Smooth muscle cell (in vitro differentiated cells): Measurements from ENCODE around the gene ADAM22. TPM values are rescaled to one million over a fixed set of nuclear protein-coding genes. Genes with fewer than 3 reads are reported as not detected.

Experiments
- DNase-seq: peaks from one replicate; lab custom pipeline; 2025; ENCODE audit not compliant: unreplicated experiment; lab: John Stamatoyannopoulos, UW
- H2AFZ ChIP-seq: fragments of 200-600 bp; sonication (generic); 2 replicates; pipeline ENCODE4 v1.6.0; 2016; ENCODE audit warnings: antibody characterized with exemption, low read depth, mild to moderate bottlenecking
- H3F3A ChIP-seq: fragments of 200-600 bp; sonication (generic); 2 replicates; pipeline ENCODE4 v1.6.0; 2017; ENCODE audit warnings: antibody characterized with exemption, low read depth
- H3K27ac ChIP-seq: fragments of 200-600 bp; sonication (generic); 2 replicates; pipeline ENCODE4 v1.5.1; 2016; ENCODE audit warnings: low read depth, mild to moderate bottlenecking
- H3K27me3 ChIP-seq: fragments of 200-600 bp; sonication (generic); 2 replicates; pipeline ENCODE4 v1.6.1; 2016; ENCODE audit warnings: low read depth, mild to moderate bottlenecking
- H3K36me3 ChIP-seq: fragments of 200-600 bp; sonication (generic); 2 replicates; pipeline ENCODE4 v1.5.1; 2016; ENCODE audit warnings: low read depth
- H3K4me1 ChIP-seq: fragments of 200-600 bp; sonication (generic); 2 replicates; pipeline ENCODE4 v1.5.1; 2016; ENCODE audit warnings: low read depth
- H3K4me2 ChIP-seq: fragments of 200-600 bp; sonication (generic); 2 replicates; pipeline ENCODE4 v1.6.0; 2016; ENCODE audit warnings: mild to moderate bottlenecking
- H3K4me3 ChIP-seq: fragments of 200-600 bp; sonication (generic); 2 replicates; pipeline ENCODE4 v1.5.1; 2016; ENCODE audit warnings: mild to moderate bottlenecking
- H3K79me2 ChIP-seq: fragments of 200-600 bp; sonication (generic); 2 replicates; pipeline ENCODE4 v1.6.0; 2016; ENCODE audit warnings: low read depth, mild to moderate bottlenecking
- H3K9ac ChIP-seq: fragments of 200-600 bp; sonication (generic); 2 replicates; pipeline ENCODE4 v1.6.0; 2016; ENCODE audit warnings: low read depth
- H3K9me3 ChIP-seq: fragments of 200-600 bp; sonication (generic); replicated peaks from 2 replicates; pipeline ENCODE4 v1.5.1; 2016; ENCODE audit warnings: low read depth
- H4K20me1 ChIP-seq: fragments of 200-600 bp; sonication (generic); 2 replicates; pipeline ENCODE4 v1.6.0; 2016; ENCODE audit warnings: low read depth
- WGBS: methylation state at CpG from one replicate; pipeline ENCODE4 v1.1.7; 2016; ENCODE audit warnings: low lambda C conversion rate; 5-methylcytosine and 5-hydroxymethylcytosine counted together
- polyA plus RNA-seq: library from polyadenylated mRNA; unstranded; fragments of >200 nt; fragmentation: Nextera tagmentation; extraction: Ambion mirVana; gene quantifications from 2 replicates; pipeline ENCODE4 v1.2.1, GENCODE V29; 2016
- total RNA-seq: library from RNA; depleted of rRNA; stranded (reverse); fragments of >200 nt; gene quantifications from 2 replicates; pipeline ENCODE4 v1.2.3, GENCODE V29; 2014
- TF ChIP-seq, protein P1 (sequence below): fragments of 200-600 bp; sonication (generic); IDR thresholded peaks from 2 replicates; pipeline ENCODE4 v1.5.1; 2017; ENCODE audit warnings: borderline replicate concordance, mild to moderate bottlenecking, antibody characterized with exemption; ENCODE audit not compliant: insufficient read depth, poor library complexity, severe bottlenecking

The ADAM22 gene
- total and polyA plus RNA-seq, 2 experiments from 2014 or later: 0.10 to 0.22 TPM

DNA sequence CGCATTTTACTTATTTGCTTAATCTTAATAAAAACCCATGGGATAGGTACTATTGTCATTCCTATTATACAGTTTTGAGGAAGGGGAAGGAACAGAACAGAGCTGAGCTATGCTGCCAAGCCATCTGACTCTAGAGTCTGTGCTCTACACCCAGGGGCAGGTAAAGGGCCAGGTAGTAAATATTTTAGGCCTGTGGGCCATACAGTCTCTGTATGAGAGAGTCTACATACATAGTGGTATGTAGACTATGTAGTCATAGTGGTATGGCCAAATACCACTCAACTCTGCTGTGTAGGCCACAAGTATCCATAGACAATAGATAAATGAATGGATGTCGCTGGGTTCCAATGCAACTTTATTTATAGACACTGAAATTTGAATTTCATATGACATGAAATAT is 289.2 kb downstream of the ADAM22 start:
- TF ChIP-seq, protein P1, sequence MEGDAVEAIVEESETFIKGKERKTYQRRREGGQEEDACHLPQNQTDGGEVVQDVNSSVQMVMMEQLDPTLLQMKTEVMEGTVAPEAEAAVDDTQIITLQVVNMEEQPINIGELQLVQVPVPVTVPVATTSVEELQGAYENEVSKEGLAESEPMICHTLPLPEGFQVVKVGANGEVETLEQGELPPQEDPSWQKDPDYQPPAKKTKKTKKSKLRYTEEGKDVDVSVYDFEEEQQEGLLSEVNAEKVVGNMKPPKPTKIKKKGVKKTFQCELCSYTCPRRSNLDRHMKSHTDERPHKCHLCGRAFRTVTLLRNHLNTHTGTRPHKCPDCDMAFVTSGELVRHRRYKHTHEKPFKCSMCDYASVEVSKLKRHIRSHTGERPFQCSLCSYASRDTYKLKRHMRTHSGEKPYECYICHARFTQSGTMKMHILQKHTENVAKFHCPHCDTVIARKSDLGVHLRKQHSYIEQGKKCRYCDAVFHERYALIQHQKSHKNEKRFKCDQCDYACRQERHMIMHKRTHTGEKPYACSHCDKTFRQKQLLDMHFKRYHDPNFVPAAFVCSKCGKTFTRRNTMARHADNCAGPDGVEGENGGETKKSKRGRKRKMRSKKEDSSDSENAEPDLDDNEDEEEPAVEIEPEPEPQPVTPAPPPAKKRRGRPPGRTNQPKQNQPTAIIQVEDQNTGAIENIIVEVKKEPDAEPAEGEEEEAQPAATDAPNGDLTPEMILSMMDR: no peak
- Histone ChIP-seq H3K27me3 (no peaks in the 10 kb centered on the region), H3K4me2 (no peak overlapping the region), H3K4me1 (peaks cover 8% of the 10 kb centered on the region), H2AFZ (no peak overlapping the region), H3K79me2 (peaks cover 14% of the 10 kb centered on the region), H3K9ac (no peak overlapping the region), H3K9me3 (no peaks in the 10 kb centered on the region), H3F3A (no peaks in the 10 kb centered on the region), H3K36me3 (no peaks in the 10 kb centered on the region), H3K27ac (no peak overlapping the region), H3K4me3 (no peak overlapping the region), H4K20me1 (peaks cover 2% of the 10 kb centered on the region)
- DNase-seq: no peak
- 94% methylated on average over 2 of the region's 2 CpGs for WGBS

DNA sequence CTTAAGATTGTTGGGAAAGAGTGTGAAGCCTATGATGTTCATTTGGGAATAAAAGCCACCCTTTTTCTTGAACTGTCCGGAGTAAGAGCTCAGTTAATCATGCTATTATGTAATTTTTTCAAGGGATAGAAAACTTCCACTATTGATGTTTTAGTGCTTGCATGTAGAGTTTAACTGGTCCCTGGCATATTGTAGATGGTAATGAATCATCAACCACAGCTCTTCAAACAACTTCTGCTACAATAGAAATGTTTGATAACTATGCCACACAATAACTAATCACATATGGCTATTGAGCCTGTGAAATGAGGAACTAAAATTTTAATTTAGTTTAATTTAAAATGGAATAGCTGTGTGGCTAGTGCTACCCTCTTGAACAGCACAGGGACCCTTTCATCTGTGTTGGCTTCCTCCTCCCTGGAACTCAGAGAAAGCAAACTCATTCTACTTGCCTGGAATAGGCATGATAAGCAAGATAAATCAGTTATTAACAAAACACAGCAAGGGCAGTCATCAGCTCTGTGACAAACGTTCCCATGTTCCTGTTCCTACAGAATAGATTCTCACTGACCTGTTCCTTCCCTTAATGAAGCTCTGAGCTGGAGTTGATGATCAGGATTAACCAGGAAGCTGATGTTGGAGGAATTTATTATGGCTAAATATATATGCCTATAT is 290.7 kb downstream of the ADAM22 start:
- peaks cover under 1% of the 10 kb centered on the region for H3K79me2 ChIP-seq
- peaks cover 4% of the 10 kb centered on the region for H3K4me1 ChIP-seq
- no peaks in the 10 kb centered on the region for H3K36me3 ChIP-seq
- no peaks in the 10 kb centered on the region for H3F3A ChIP-seq
- 75% methylated on average over 2 of the region's 2 CpGs for WGBS
- no peak for DNase-seq
- no peaks in the 10 kb centered on the region for H4K20me1 ChIP-seq
- no peaks in the 10 kb centered on the region for H3K27me3 ChIP-seq
- no peak overlapping the region for H3K27ac ChIP-seq
- TF ChIP-seq, protein P1: no peak
- H2AFZ ChIP-seq: no peak overlapping the region
- H3K4me3 ChIP-seq: no peak overlapping the region
- H3K4me2 ChIP-seq: no peak overlapping the region
- H3K9me3 ChIP-seq: no peaks in the 10 kb centered on the region
- H3K9ac ChIP-seq: no peak overlapping the region

DNA sequence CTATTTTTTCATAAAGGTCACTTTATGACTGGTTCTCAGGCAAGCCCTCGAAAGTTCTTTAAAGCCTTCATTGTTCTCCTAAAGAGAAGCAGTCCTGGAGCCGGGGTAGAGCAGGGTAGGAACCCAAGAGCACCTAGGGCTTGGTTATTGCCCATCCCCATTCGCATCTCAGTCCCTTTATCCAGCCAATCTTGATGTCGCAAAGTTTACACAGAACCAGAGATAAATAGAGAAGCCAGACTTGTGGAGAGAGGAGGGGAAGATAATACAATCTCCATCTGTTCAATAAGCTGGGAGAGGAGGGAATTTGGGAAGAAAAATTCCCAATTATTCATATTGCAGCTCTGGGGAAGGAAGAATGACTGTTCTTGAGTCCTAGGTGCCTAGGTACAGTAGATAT is 292.1 kb downstream of the ADAM22 start:
- no peaks in the 10 kb centered on the region for H3K4me1 ChIP-seq
- H3K27me3 ChIP-seq: no peaks in the 10 kb centered on the region
- H2AFZ ChIP-seq: no peak overlapping the region
- H3K4me3 ChIP-seq: no peak overlapping the region
- no peak overlapping the region for H3K27ac ChIP-seq
- H3K9me3 ChIP-seq: no peaks in the 10 kb centered on the region
- H3F3A ChIP-seq: no peaks in the 10 kb centered on the region
- H3K36me3 ChIP-seq: no peaks in the 10 kb centered on the region
- no peak overlapping the region for H3K9ac ChIP-seq
- TF ChIP-seq, protein P1: no peak
- no peak overlapping the region for H3K4me2 ChIP-seq
- no peak for DNase-seq
- H4K20me1 ChIP-seq: no peaks in the 10 kb centered on the region
- 91% methylated on average over 4 of the region's 4 CpGs for WGBS
- no peaks in the 10 kb centered on the region for H3K79me2 ChIP-seq

DNA sequence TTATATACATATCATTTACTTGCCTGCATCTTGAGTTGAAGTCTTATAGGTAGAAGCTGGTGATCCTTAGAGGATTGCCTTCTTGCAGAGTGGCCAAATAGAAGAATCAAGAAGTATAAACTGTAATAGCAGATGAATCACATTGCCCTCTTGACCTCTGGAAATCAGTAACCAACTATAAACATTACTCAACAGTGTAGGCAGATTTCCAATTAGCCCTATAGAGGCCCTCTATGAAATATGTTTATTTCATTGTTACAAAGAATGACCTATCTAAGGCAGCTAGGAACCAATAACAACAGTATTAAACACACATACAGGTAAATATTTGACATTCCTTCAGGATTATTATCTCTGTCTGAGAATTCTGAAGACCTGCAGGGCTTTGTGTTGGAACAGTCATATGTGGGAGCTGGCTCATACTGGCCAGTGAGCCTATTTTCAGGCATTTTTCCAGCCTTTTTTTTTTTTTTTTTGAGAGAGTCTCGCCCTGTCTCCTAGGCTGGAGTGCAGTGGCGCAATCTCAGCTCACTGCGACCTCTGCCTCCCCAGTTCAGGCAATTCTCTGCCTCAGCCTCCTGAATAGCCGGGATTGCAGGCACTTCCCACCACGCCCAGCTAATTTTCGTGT is 292.9 kb downstream of the ADAM22 start:
- no peak for DNase-seq
- H3F3A ChIP-seq: no peaks in the 10 kb centered on the region
- no peak overlapping the region for H2AFZ ChIP-seq
- H4K20me1 ChIP-seq: no peaks in the 10 kb centered on the region
- 90% methylated on average over 6 of the region's 6 CpGs for WGBS
- no peak overlapping the region for H3K9ac ChIP-seq
- H3K36me3 ChIP-seq: no peaks in the 10 kb centered on the region
- H3K4me2 ChIP-seq: no peak overlapping the region
- TF ChIP-seq, protein P1: no peak
- no peaks in the 10 kb centered on the region for H3K27me3 ChIP-seq
- no peak overlapping the region for H3K27ac ChIP-seq
- H3K4me1 ChIP-seq: no peaks in the 10 kb centered on the region
- no peaks in the 10 kb centered on the region for H3K79me2 ChIP-seq
- no peaks in the 10 kb centered on the region for H3K9me3 ChIP-seq
- no peak overlapping the region for H3K4me3 ChIP-seq
